ENCODE results near the gene WDR72.

WDR72 gene

GRCh38 chr15:53675832-53676231 is 83.6 kb downstream of the WDR72 start (continued):
- no peak for TF ChIP-seq PPARA (CRISPR knock-in tag; IDR thresholded peaks at IDR 0.05; ENCODE audit: borderline replicate concordance)
- no peak for TF ChIP-seq ZNF70 (CRISPR knock-in tag; IDR thresholded peaks at IDR 0.05)
- no peak for TF ChIP-seq TOX (CRISPR knock-in tag; IDR thresholded peaks at IDR 0.05; ENCODE audit: borderline replicate concordance)

- no peak for ATAC-seq
- TF ChIP-seq OSR1 (CRISPR knock-in tag; IDR thresholded peaks at IDR 0.05) (no peak), CSRNP3 (CRISPR knock-in tag; IDR thresholded peaks at IDR 0.05) (no peak), CREB5 (CRISPR knock-in tag; IDR thresholded peaks at IDR 0.05; ENCODE audit: low read depth) (no peak), POU6F1 (CRISPR knock-in tag; IDR thresholded peaks at IDR 0.05; ENCODE audit: borderline replicate concordance, low read depth) (no peak), ESRRG (CRISPR knock-in tag; IDR thresholded peaks at IDR 0.05) (no peak), BACH2 (CRISPR knock-in tag; IDR thresholded peaks at IDR 0.05; ENCODE audit: borderline replicate concordance) (no peak), ZC3H10 (CRISPR knock-in tag; IDR thresholded peaks at IDR 0.05) (no peak), ZNF8 (CRISPR knock-in tag; IDR thresholded peaks at IDR 0.05) (no peak), ISL1 (CRISPR knock-in tag; IDR thresholded peaks at IDR 0.05) (no peak), ZFP3 (CRISPR knock-in tag; IDR thresholded peaks at IDR 0.05) (no peak), TSHZ2 (CRISPR knock-in tag; IDR thresholded peaks at IDR 0.05) (no peak), ZNF70 (CRISPR knock-in tag; IDR thresholded peaks at IDR 0.05) (no peak), ZFP30 (CRISPR knock-in tag; IDR thresholded peaks at IDR 0.05) (no peak), ZNF565 (CRISPR knock-in tag; conservative IDR thresholded peaks at IDR 0.05; ENCODE audit: low read depth) (no peak), SNAI2 (CRISPR knock-in tag; IDR thresholded peaks at IDR 0.05) (no peak)
Observed at GRCh38 chr15:53671545-53671944, 87.9 kb downstream of the WDR72 start.

- no peak for TF ChIP-seq PATZ1 (CRISPR knock-in tag; IDR thresholded peaks at IDR 0.05; ENCODE audit: borderline replicate concordance)
- TF ChIP-seq CSDC2 (CRISPR knock-in tag; IDR thresholded peaks at IDR 0.05) = no peak
- TF ChIP-seq ZNF70 (CRISPR knock-in tag; IDR thresholded peaks at IDR 0.05) = no peak
- TF ChIP-seq CREB5 (CRISPR knock-in tag; IDR thresholded peaks at IDR 0.05; ENCODE audit: low read depth) = no peak
- TF ChIP-seq ZNF8 (CRISPR knock-in tag; IDR thresholded peaks at IDR 0.05) = no peak
- no peak for TF ChIP-seq ZFP3 (CRISPR knock-in tag; IDR thresholded peaks at IDR 0.05)
- no peak for TF ChIP-seq TSHZ2 (CRISPR knock-in tag; IDR thresholded peaks at IDR 0.05)
- TF ChIP-seq SNAI2 (CRISPR knock-in tag; IDR thresholded peaks at IDR 0.05) = no peak
- TF ChIP-seq OSR1 (CRISPR knock-in tag; IDR thresholded peaks at IDR 0.05) = no peak
- TF ChIP-seq RARB (CRISPR knock-in tag; IDR thresholded peaks at IDR 0.05) = no peak
- no peak for TF ChIP-seq TCF4 (CRISPR knock-in tag; IDR thresholded peaks at IDR 0.05; ENCODE audit: borderline replicate concordance)
- TF ChIP-seq TOX (CRISPR knock-in tag; IDR thresholded peaks at IDR 0.05; ENCODE audit: borderline replicate concordance) = no peak
- no peak for TF ChIP-seq ZC3H10 (CRISPR knock-in tag; IDR thresholded peaks at IDR 0.05)
- no peak for TF ChIP-seq ZFP30 (CRISPR knock-in tag; IDR thresholded peaks at IDR 0.05)
- no peak for TF ChIP-seq POU6F1 (CRISPR knock-in tag; IDR thresholded peaks at IDR 0.05; ENCODE audit: borderline replicate concordance, low read depth)
- TF ChIP-seq ISL1 (CRISPR knock-in tag; IDR thresholded peaks at IDR 0.05) = no peak
- no peak for ATAC-seq
Observed at GRCh38 chr15:53670701-53671100, 88.8 kb downstream of the WDR72 start.

Data from SK-N-SH treated with all-trans-retinoic acid at 6 μM for 48 hours (cell line).